PC-3 (cell line): ENCODE measurements around the gene LRP1B.

Experiments
- CTCF ChIP-seq: fragments of 300-600 bp; sonication (generic); conservative IDR thresholded peaks from 2 replicates; pipeline ENCODE4 v1.5.1; 2017; ENCODE audit warnings: antibody characterized with exemption, low read depth, mild to moderate bottlenecking, low read length
- EZH2 ChIP-seq: fragments of 300-600 bp; sonication (generic); IDR thresholded peaks from one replicate; pipeline ENCODE4 v1.6.1; 2017; ENCODE audit warnings: antibody characterized with exemption, mild to moderate bottlenecking, low read length; ENCODE audit not compliant: unreplicated experiment

DNA sequence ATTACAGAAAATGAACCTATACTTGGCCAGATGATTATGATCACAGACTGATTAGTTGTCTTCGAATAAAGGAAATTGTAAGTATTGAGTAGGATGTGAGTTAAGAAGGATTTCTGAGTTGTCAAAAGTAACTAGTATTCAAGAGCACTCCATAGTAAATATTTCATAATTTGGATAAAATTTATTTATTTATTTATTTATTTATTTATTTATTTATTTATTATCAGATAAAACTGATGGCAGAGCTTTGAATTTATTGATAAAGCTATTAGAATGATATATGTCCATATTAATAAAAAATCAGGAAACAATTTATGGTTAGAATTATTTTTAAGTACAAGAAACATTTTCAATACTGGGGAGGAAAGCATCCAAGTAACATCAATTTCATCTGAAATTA, 1634.1 kb downstream of the LRP1B start:
- TF ChIP-seq CTCF (no peak), EZH2 (no peak)
